HCT116 (cell line): ENCODE results near the gene PHC3. TPM values are rescaled to one million over a fixed set of nuclear protein-coding genes. Genes with fewer than 3 reads are reported as not detected.

Experiments used
- ATAC-seq: fragments of 200-7000 bp; cut with Tn5 transposase; 2 replicates; pipeline ENCODE4 v1.9.1; 2020; ENCODE audit warnings: mild to moderate bottlenecking, moderate library complexity
- BruUV-seq: library from RNA; stranded (reverse); fragments of 400-500 nt; replicated peaks from 2 replicates; lab custom pipeline; 2021; lab: Mats Ljungman, UMichigan
- CTCF ChIA-PET: fragments of 300-600 bp; sonication (Branson Sonifier 250); formaldehyde crosslinking; loops from one replicate; lab custom pipeline; 2021; ENCODE audit warnings: antibody characterized with exemption; lab: Charles Lee
- POLR2A ChIA-PET: fragments of 300-600, 350-600 bp; sonication (Branson Sonifier 250); formaldehyde crosslinking; loops from one replicate; lab custom pipeline; 2021; ENCODE audit warnings: antibody characterized with exemption; lab: Charles Lee
- RAD21 ChIA-PET, 2 experiments: fragments of 300-600 bp; sonication (Branson Sonifier 250); formaldehyde crosslinking; loops; one replicate each; lab custom pipeline; 2023; ENCODE audit warnings: low total read pairs in 2 of 2; ENCODE audit not compliant: uncharacterized antibody in 2 of 2, unreplicated experiment in 2 of 2, low non-redundant PET in 1 of 2; lab: Charles Lee
- DNase-seq: peaks from one replicate; pipeline ENCODE4 v3.0.0-alpha.2; 2010; ENCODE audit warnings: low read depth, low spot score
- H2AFZ ChIP-seq: fragments of 200-600 bp; shearing (Covaris generic), sonication (generic); 2 replicates; pipeline ENCODE4 v1.6.1; 2017; ENCODE audit warnings: low read depth, mixed run types, mixed read lengths, antibody characterized with exemption, low read length; ENCODE audit not compliant: poor library complexity, severe bottlenecking
- H3K27ac ChIP-seq: 2 replicates; pipeline ENCODE4 v1.5.1; 2012; ENCODE audit warnings: low read depth, low read length
- H3K27me3 ChIP-seq: fragments of 200-600 bp; sonication (generic); 2 replicates; pipeline ENCODE4 v1.6.1; 2016; ENCODE audit warnings: mixed run types, low read length, mixed read lengths; ENCODE audit not compliant: insufficient read depth
- H3K36me3 ChIP-seq, 2 experiments: fragments of 200-500 bp in 1 of 2; fragments of 200-600 bp in 1 of 2; sonication (Bioruptor generic) in 1 of 2; sonication (generic) in 1 of 2; 2 replicates each; pipeline versions ENCODE4 v1.5.1 to v1.6.1; 2014 to 2016; ENCODE audit warnings: low read length in 2 of 2, inconsistent platforms in 1 of 2, mixed read lengths in 1 of 2, mixed run types in 1 of 2; ENCODE audit not compliant: insufficient read depth in 2 of 2, control insufficient read depth in 1 of 2
- H3K4me1 ChIP-seq, 2 experiments: fragments of 200-600 bp in 1 of 2; sonication (generic) in 1 of 2; 2 replicates each; pipeline versions ENCODE4 v1.5.1 to v1.6.1; 2012 to 2017; ENCODE audit warnings: low read length in 2 of 2, inconsistent platforms in 1 of 2, mild to moderate bottlenecking in 1 of 2, mixed read lengths in 1 of 2, mixed run types in 1 of 2, moderate library complexity in 1 of 2; ENCODE audit not compliant: insufficient read depth in 2 of 2, control insufficient read depth in 1 of 2
- H3K4me2 ChIP-seq: fragments of 200-600 bp; sonication (generic); 2 replicates; pipeline ENCODE4 v1.6.1; 2017; ENCODE audit warnings: mixed run types, low read length, mixed read lengths
- H3K4me3 ChIP-seq, 2 experiments: fragments of 200-600 bp in 1 of 2; sonication (generic) in 1 of 2; replicated peaks in 1 of 2; 2 replicates each; pipeline ENCODE4 v1.5.1; 2011 to 2016; ENCODE audit warnings: low read length in 2 of 2, control low read depth in 1 of 2, low read depth in 1 of 2, mild to moderate bottlenecking in 1 of 2, mixed read lengths in 1 of 2, mixed run types in 1 of 2
- H3K79me2 ChIP-seq: fragments of 200-600 bp; sonication (generic); 2 replicates; pipeline ENCODE4 v1.6.1; 2017; ENCODE audit warnings: mild to moderate bottlenecking, mixed run types, low read length, moderate library complexity, mixed read lengths; ENCODE audit not compliant: insufficient read depth
- H3K9ac ChIP-seq: fragments of 200-600 bp; sonication (generic); 2 replicates; pipeline ENCODE4 v1.6.1; 2016; ENCODE audit warnings: low read length, mixed read lengths
- H3K9me2 ChIP-seq: fragments of 200-600 bp; sonication (generic), shearing (Covaris generic); 2 replicates; pipeline ENCODE4 v1.6.1; 2017; ENCODE audit warnings: mixed run types, mild to moderate bottlenecking, moderate library complexity; ENCODE audit not compliant: insufficient read depth
- H3K9me3 ChIP-seq, 2 experiments: fragments of 200-500 bp in 1 of 2; fragments of 200-600 bp in 1 of 2; sonication (Bioruptor generic) in 1 of 2; sonication (generic) in 1 of 2; 2 replicates each; pipeline ENCODE4 v1.6.1; 2014 to 2017; ENCODE audit warnings: low read length in 2 of 2, mixed read lengths in 2 of 2, inconsistent platforms in 1 of 2, low read depth in 1 of 2, mild to moderate bottlenecking in 1 of 2, mixed run types in 1 of 2, moderate library complexity in 1 of 2; ENCODE audit not compliant: control insufficient read depth in 1 of 2, insufficient read depth in 1 of 2
- H4K20me1 ChIP-seq: fragments of 200-600 bp; sonication (generic), shearing (Covaris generic); 2 replicates; pipeline ENCODE4 v1.6.1; 2017; ENCODE audit warnings: mixed run types, mild to moderate bottlenecking, moderate library complexity; ENCODE audit not compliant: insufficient read depth
- ELF1 ChIP-seq: IDR thresholded peaks from 2 replicates; pipeline ENCODE4 v1.6.1; 2012; ENCODE audit warnings: low read depth, borderline replicate concordance
- EZH2phosphoT487 ChIP-seq: fragments of 200-600 bp; IDR thresholded peaks from 2 replicates; pipeline ENCODE4 v1.6.1; 2018; ENCODE audit warnings: antibody characterized with exemption, borderline replicate concordance
- FOSL1 ChIP-seq: IDR thresholded peaks from 2 replicates; pipeline ENCODE4 v1.6.1; 2012; ENCODE audit warnings: low read depth
- JUND ChIP-seq: IDR thresholded peaks from 2 replicates; pipeline ENCODE4 v1.6.1; 2012
- MAX ChIP-seq: IDR thresholded peaks from 2 replicates; pipeline ENCODE4 v1.6.1; 2012
- POLR2A ChIP-seq: IDR thresholded peaks from 2 replicates; pipeline ENCODE4 v1.7.0; 2011; ENCODE audit warnings: borderline replicate concordance; ENCODE audit not compliant: insufficient read depth, insufficient read length; ENCODE audit errors: extremely low read depth
- RAD21 ChIP-seq: IDR thresholded peaks from 2 replicates; pipeline ENCODE4 v1.6.1; 2012; ENCODE audit warnings: low read depth, mild to moderate bottlenecking
- SP1 ChIP-seq: IDR thresholded peaks from 2 replicates; pipeline ENCODE4 v1.6.1; 2012; ENCODE audit warnings: low read depth
- TCF7L2 ChIP-seq: IDR thresholded peaks from 2 replicates; pipeline ENCODE4 v1.7.0; 2011; ENCODE audit warnings: borderline replicate concordance, inconsistent platforms; ENCODE audit not compliant: insufficient read depth, insufficient read length; ENCODE audit errors: extremely low read depth
- YY1 ChIP-seq: IDR thresholded peaks from 2 replicates; pipeline ENCODE4 v1.6.1; 2011; ENCODE audit warnings: low read length, low read depth, moderate library complexity, mild to moderate bottlenecking; ENCODE audit not compliant: insufficient replicate concordance; ENCODE audit errors: extremely low read depth
- ZBTB33 ChIP-seq: IDR thresholded peaks from 2 replicates; pipeline ENCODE4 v1.6.1; 2011; ENCODE audit warnings: mild to moderate bottlenecking, low read length, moderate library complexity; ENCODE audit not compliant: insufficient replicate concordance; ENCODE audit errors: extremely low read depth
- ZFX ChIP-seq: fragments of 450-650 bp; IDR thresholded peaks from 2 replicates; pipeline ENCODE4 v1.6.1; 2017
- ZNF274 ChIP-seq: fragments of 200-500 bp; sonication (Bioruptor generic); IDR thresholded peaks from 2 replicates; pipeline ENCODE4 v1.6.1; 2014; ENCODE audit warnings: mild to moderate bottlenecking, low read depth, low read length, inconsistent platforms
- intact Hi-C: fragments of 100-400 bp; cut with micrococcal nuclease; formaldehyde crosslinking; loops from 2 replicates; pipeline ENCODE4 v1.10.0; 2022
- total RNA-seq: library from RNA; stranded (reverse); gene quantifications from one replicate; pipeline ENCODE4 v1.2.1, GENCODE V29; 2021; ENCODE audit not compliant: unreplicated experiment
- TF ChIP-seq, protein P1 (sequence below), 3 experiments: fragments of 200-600 bp in 1 of 3; sonication (generic) in 1 of 3; IDR thresholded peaks in 2 of 3; conservative IDR thresholded peaks in 1 of 3; 2 replicates each; pipeline ENCODE4 v1.5.1; 2012 to 2017; ENCODE audit warnings: low read depth in 2 of 3, low read length in 2 of 3, antibody characterized with exemption in 1 of 3, borderline replicate concordance in 1 of 3, control low read depth in 1 of 3, mild to moderate bottlenecking in 1 of 3, mixed read lengths in 1 of 3, mixed run types in 1 of 3, moderate library complexity in 1 of 3; ENCODE audit not compliant: insufficient read depth in 1 of 3

PHC3 gene
- total RNA-seq, 1 experiment from 2014 or later, result 40.1 TPM

GRCh38 chr3:170056710-170057454 is 124.7 kb downstream of the PHC3 start:
- TF ChIP-seq ZNF274, result no peak
- TF ChIP-seq, protein P1, sequence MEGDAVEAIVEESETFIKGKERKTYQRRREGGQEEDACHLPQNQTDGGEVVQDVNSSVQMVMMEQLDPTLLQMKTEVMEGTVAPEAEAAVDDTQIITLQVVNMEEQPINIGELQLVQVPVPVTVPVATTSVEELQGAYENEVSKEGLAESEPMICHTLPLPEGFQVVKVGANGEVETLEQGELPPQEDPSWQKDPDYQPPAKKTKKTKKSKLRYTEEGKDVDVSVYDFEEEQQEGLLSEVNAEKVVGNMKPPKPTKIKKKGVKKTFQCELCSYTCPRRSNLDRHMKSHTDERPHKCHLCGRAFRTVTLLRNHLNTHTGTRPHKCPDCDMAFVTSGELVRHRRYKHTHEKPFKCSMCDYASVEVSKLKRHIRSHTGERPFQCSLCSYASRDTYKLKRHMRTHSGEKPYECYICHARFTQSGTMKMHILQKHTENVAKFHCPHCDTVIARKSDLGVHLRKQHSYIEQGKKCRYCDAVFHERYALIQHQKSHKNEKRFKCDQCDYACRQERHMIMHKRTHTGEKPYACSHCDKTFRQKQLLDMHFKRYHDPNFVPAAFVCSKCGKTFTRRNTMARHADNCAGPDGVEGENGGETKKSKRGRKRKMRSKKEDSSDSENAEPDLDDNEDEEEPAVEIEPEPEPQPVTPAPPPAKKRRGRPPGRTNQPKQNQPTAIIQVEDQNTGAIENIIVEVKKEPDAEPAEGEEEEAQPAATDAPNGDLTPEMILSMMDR (IDR thresholded peaks at IDR 0.05 in 2 of 3, conservative IDR thresholded peaks at IDR 0.05 in 1 of 3; ENCODE audit: borderline replicate concordance in 1 of 3, insufficient read depth in 1 of 3, low read depth in 2 of 3, low read length in 2 of 3), result no peak
- no peak for TF ChIP-seq MAX
- no peak for TF ChIP-seq POLR2A
- H2AFZ ChIP-seq, result no peak overlapping the region
- no peaks in the 10 kb centered on the region for H3K4me1 ChIP-seq
- ChIA-PET POLR2A (no interaction called here), RAD21 (no interaction called here), CTCF (no interaction called here)
- 0 out of 2 replicates have a peak, but pooled peaks cover 4% of the 10 kb centered on the region for H3K9me2 ChIP-seq
- no peak overlapping the region for H3K4me2 ChIP-seq
- DNase-seq, result no peak
- no peak for ATAC-seq
- BruUV-seq, result no TSS peak
- no peaks in the 10 kb centered on the region for H4K20me1 ChIP-seq
- no peaks in the 10 kb centered on the region for H3K36me3 ChIP-seq
- intact Hi-C loops, result loop anchor here (5.0 kb wide), 1 partner anchor 295 kb away; no protein-coding TSS in a partner anchor
- no peaks in the 10 kb centered on the region for H3K27me3 ChIP-seq
- H3K9me3 ChIP-seq, result no peaks in the 10 kb centered on the region
- no peak overlapping the region for H3K27ac ChIP-seq
- H3K9ac ChIP-seq, result no peak overlapping the region
- H3K4me3 ChIP-seq, result no peak overlapping the region
- H3K79me2 ChIP-seq, result no peaks in the 10 kb centered on the region

DNA sequence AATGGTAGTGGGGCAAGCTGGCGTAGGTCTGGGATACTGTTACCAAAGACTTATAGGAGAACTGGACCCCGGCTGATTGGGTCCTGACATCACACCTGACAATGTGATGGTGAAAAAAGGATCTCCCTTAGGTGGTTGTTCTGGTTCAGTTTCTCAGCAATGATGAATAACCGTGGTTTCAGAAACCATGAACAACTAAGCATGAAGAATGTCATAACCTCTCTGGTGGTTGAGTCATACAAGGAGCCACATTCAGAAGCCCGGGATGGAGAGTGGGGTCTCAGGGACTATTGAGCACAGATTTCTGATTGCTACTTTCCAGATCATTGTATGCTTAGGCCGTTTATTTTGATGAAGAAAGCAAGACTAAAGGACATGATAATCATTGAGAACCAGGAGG is 126.3 kb downstream of the PHC3 start:
- intact Hi-C loops, result loop anchor here (2.0 to 5.0 kb wide), 2 partner anchors 192 to 293 kb away; no protein-coding TSS in a partner anchor
- Histone ChIP-seq H2AFZ (no peak overlapping the region), H3K9me2 (0 out of 2 replicates have a peak, but pooled peaks cover 4% of the 10 kb centered on the region), H3K79me2 (no peaks in the 10 kb centered on the region), H3K36me3 (no peaks in the 10 kb centered on the region), H4K20me1 (no peaks in the 10 kb centered on the region), H3K9ac (no peak overlapping the region), H3K4me1 (no peaks in the 10 kb centered on the region), H3K27ac (no peak overlapping the region), H3K27me3 (no peaks in the 10 kb centered on the region), H3K9me3 (no peaks in the 10 kb centered on the region), H3K4me3 (no peak overlapping the region), H3K4me2 (no peak overlapping the region)
- POLR2A ChIA-PET, result no interaction called here
- TF ChIP-seq POLR2A, result no peak
- no peak for TF ChIP-seq YY1
- no peak for TF ChIP-seq FOSL1
- no peak for TF ChIP-seq ZNF274
- TF ChIP-seq ELF1, result no peak
- no peak for TF ChIP-seq TCF7L2
- no peak for TF ChIP-seq RAD21
- TF ChIP-seq MAX, result no peak
- no peak for TF ChIP-seq EZH2phosphoT487
- TF ChIP-seq ZFX, result no peak
- TF ChIP-seq ZBTB33, result no peak
- no peak for TF ChIP-seq JUND
- TF ChIP-seq SP1, result no peak
- CTCF ChIA-PET, result no interaction called here
- ATAC-seq (no peak), DNase-seq (no peak)
- no TSS peak for BruUV-seq
- RAD21 ChIA-PET, result no interaction called here
